Measurements from ENCODE around the gene CREB5. TPM values are rescaled to one million over a fixed set of nuclear protein-coding genes. Genes with fewer than 3 reads are reported as not detected.

CREB5 gene
- total RNA-seq, 1 donor from 2014 or later = 0.80 TPM

GRCh38 chr7:28800150-28800549 is 387.8 kb downstream of the CREB5 start:
- ATAC-seq (ENCODE audit: low read depth) = no peak
- no peak overlapping the region for H3K27ac Mint-ChIP-seq
- no peak overlapping the region for H3K4me3 Mint-ChIP-seq
- CTCF ChIA-PET = interaction anchor here (0.6 kb wide), 1 partner anchor 721 kb away, joined by 3 read pairs; no protein-coding TSS in a partner anchor
- DNase-seq = no peak
- no peak for TF ChIP-seq CTCF (IDR thresholded peaks at IDR 0.05)
- H3K36me3 Mint-ChIP-seq (ENCODE audit: low read depth) = no peaks in the 10 kb centered on the region
- no peaks in the 10 kb centered on the region for H3K4me1 Mint-ChIP-seq
- no peaks in the 10 kb centered on the region for H3K9me3 Mint-ChIP-seq
- POLR2A ChIA-PET = no interaction called here
- H3K27me3 Mint-ChIP-seq = no peaks in the 10 kb centered on the region
- intact Hi-C loops (cut with micrococcal nuclease) = no loop called here

GRCh38 chr7:28802450-28802849 is 390.1 kb downstream of the CREB5 start:
- Mint-ChIP-seq H3K9me3 (no peaks in the 10 kb centered on the region), H3K4me3 (no peak overlapping the region), H3K27me3 (no peaks in the 10 kb centered on the region), H3K27ac (no peak overlapping the region), H3K4me1 (no peaks in the 10 kb centered on the region), H3K36me3 (ENCODE audit: low read depth) (no peaks in the 10 kb centered on the region)
- ATAC-seq (ENCODE audit: low read depth) (no peak), DNase-seq (no peak)
- TF ChIP-seq CTCF (IDR thresholded peaks at IDR 0.05) = no peak
- ChIA-PET POLR2A (no interaction called here), CTCF (no interaction called here)
- intact Hi-C loops (cut with micrococcal nuclease) = no loop called here

- intact Hi-C loops (cut with micrococcal nuclease) = no loop called here
- no peak for ATAC-seq (ENCODE audit: low read depth)
- no peak for DNase-seq
- H3K27me3 Mint-ChIP-seq = no peaks in the 10 kb centered on the region
- CTCF ChIA-PET = no interaction called here
- no peaks in the 10 kb centered on the region for H3K9me3 Mint-ChIP-seq
- H3K36me3 Mint-ChIP-seq (ENCODE audit: low read depth) = no peaks in the 10 kb centered on the region
- no peak overlapping the region for H3K27ac Mint-ChIP-seq
- no peak for TF ChIP-seq CTCF (IDR thresholded peaks at IDR 0.05)
- peaks cover 6% of the 10 kb centered on the region for H3K4me1 Mint-ChIP-seq
- POLR2A ChIA-PET = no interaction called here
- no peak overlapping the region for H3K4me3 Mint-ChIP-seq
These were observed 391.8 kb downstream of the CREB5 start for GRCh38 chr7:28804157-28804556.

GRCh38 chr7:28804990-28805389 is 392.7 kb downstream of the CREB5 start:
- no peak overlapping the region for H3K4me3 Mint-ChIP-seq
- no peaks in the 10 kb centered on the region for H3K27me3 Mint-ChIP-seq
- no peaks in the 10 kb centered on the region for H3K36me3 Mint-ChIP-seq (ENCODE audit: low read depth)
- intact Hi-C loops (cut with micrococcal nuclease) = no loop called here
- H3K9me3 Mint-ChIP-seq = no peaks in the 10 kb centered on the region
- no peak for DNase-seq
- peaks cover 11% of the 10 kb centered on the region for H3K4me1 Mint-ChIP-seq
- CTCF ChIA-PET = no interaction called here
- POLR2A ChIA-PET = no interaction called here
- TF ChIP-seq CTCF (IDR thresholded peaks at IDR 0.05) = no peak
- no peak for ATAC-seq (ENCODE audit: low read depth)
- H3K27ac Mint-ChIP-seq = no peak overlapping the region

- H3K27ac Mint-ChIP-seq = no peak overlapping the region
- DNase-seq (no peak), ATAC-seq (ENCODE audit: low read depth) (no peak)
- no peak overlapping the region for H3K4me3 Mint-ChIP-seq
- POLR2A ChIA-PET = no interaction called here
- CTCF ChIA-PET = no interaction called here
- H3K4me1 Mint-ChIP-seq = peaks cover 11% of the 10 kb centered on the region
- no peak for TF ChIP-seq CTCF (IDR thresholded peaks at IDR 0.05)
- no peaks in the 10 kb centered on the region for H3K9me3 Mint-ChIP-seq
- H3K27me3 Mint-ChIP-seq = no peaks in the 10 kb centered on the region
- no peaks in the 10 kb centered on the region for H3K36me3 Mint-ChIP-seq (ENCODE audit: low read depth)
- intact Hi-C loops (cut with micrococcal nuclease) = no loop called here
These were observed 394.5 kb downstream of the CREB5 start for GRCh38 chr7:28806841-28807240.
